ENCODE data around the gene PNO1.
"Not testable (repeated sequence)": the region's sequence is repeated elsewhere in the genome, so short reads cannot be mapped to it uniquely, and the experiment has no call there.

PNO1 gene

GRCh38 chr2:68157402-68158133 is at the start of gene PNO1:
TSS of gene PNO1 (plus strand) at chr2:68157888. CDS start at chr2:68157935, 47 bp downstream.
- peak; percentile 97 for DNase-seq (ENCODE audit: low spot score)

GRCh38 chr2:68108120-68108519 is 49.6 kb upstream of the PNO1 start:
- no peak for DNase-seq (ENCODE audit: low spot score)

GRCh38 chr2:68110102-68110501 is 47.6 kb upstream of the PNO1 start:
- no peak for DNase-seq (ENCODE audit: low spot score)

GRCh38 chr2:68115965-68116364 is 41.7 kb upstream of the PNO1 start:
- no peak for DNase-seq (ENCODE audit: low spot score)

- DNase-seq (ENCODE audit: low spot score), result not testable (repeated sequence)
Observed at GRCh38 chr2:68117922-68118321, 39.8 kb upstream of the PNO1 start.

GRCh38 chr2:68118816-68119215 is 38.9 kb upstream of the PNO1 start:
- no peak for DNase-seq (ENCODE audit: low spot score)

GRCh38 chr2:68119504-68119903 is 38.2 kb upstream of the PNO1 start:
- no peak for DNase-seq (ENCODE audit: low spot score)

- peak; percentile 87 for DNase-seq (ENCODE audit: low spot score)
Observed at GRCh38 chr2:68121873-68122679, 35.6 kb upstream of the PNO1 start.

GRCh38 chr2:68122680-68122964 is 35.1 kb upstream of the PNO1 start:
- no peak for DNase-seq (ENCODE audit: low spot score)

- DNase-seq (ENCODE audit: low spot score), result no peak
Observed at GRCh38 chr2:68124321-68124720, 33.4 kb upstream of the PNO1 start.

GRCh38 chr2:68125821-68126220 is 31.9 kb upstream of the PNO1 start:
- no peak for DNase-seq (ENCODE audit: low spot score)

GRCh38 chr2:68126561-68126960 is 31.1 kb upstream of the PNO1 start:
- DNase-seq (ENCODE audit: low spot score), result peak; percentile 61

GRCh38 chr2:68127358-68128242 is 30.1 kb upstream of the PNO1 start:
- DNase-seq (ENCODE audit: low spot score), result no peak

GRCh38 chr2:68134120-68134519 is 23.6 kb upstream of the PNO1 start:
- DNase-seq (ENCODE audit: low spot score), result no peak

GRCh38 chr2:68134554-68134953 is 23.1 kb upstream of the PNO1 start:
- no peak for DNase-seq (ENCODE audit: low spot score)

GRCh38 chr2:68135448-68136320 is 22.0 kb upstream of the PNO1 start:
- DNase-seq (ENCODE audit: low spot score), result peak; percentile 64

GRCh38 chr2:68141875-68142274 is 15.8 kb upstream of the PNO1 start:
- no peak for DNase-seq (ENCODE audit: low spot score)

- DNase-seq (ENCODE audit: low spot score), result no peak
Observed at GRCh38 chr2:68151037-68151436, 6.7 kb upstream of the PNO1 start.

GRCh38 chr2:68152681-68153347 is 4.9 kb upstream of the PNO1 start:
- DNase-seq (ENCODE audit: low spot score), result no peak

- DNase-seq (ENCODE audit: low spot score), result no peak
Observed at GRCh38 chr2:68155618-68156017, 2.1 kb upstream of the PNO1 start.

- DNase-seq (ENCODE audit: low spot score), result no peak
Observed at GRCh38 chr2:68156419-68156818, 1.3 kb upstream of the PNO1 start.

Data from hematopoietic multipotent progenitor cell treated with erythropoietin and hydrocortisone succinate and interleukin-3 and kit ligand, for 15 days (in vitro differentiated cells).